Muscle layer of duodenum (tissue), 2 donors: ENCODE measurements around the gene IL1RAP.

Source experiments
- H3K27ac ChIP-seq: one replicate; pipeline ENCODE4 v1.7.0; 2013; ENCODE audit warnings: mild to moderate bottlenecking, low read length
- H3K27me3 ChIP-seq: one replicate; pipeline ENCODE4 v1.7.0; 2013; ENCODE audit warnings: low read depth, mild to moderate bottlenecking, control low read depth, low read length
- H3K36me3 ChIP-seq, 2 donors: one replicate each; pipeline ENCODE4 v1.7.0; 2013; ENCODE audit warnings: low read length in 2 of 2, control low read depth in 1 of 2, mild to moderate bottlenecking in 1 of 2; ENCODE audit not compliant: insufficient read depth in 2 of 2, control insufficient read depth in 1 of 2
- H3K4me1 ChIP-seq, 2 donors: one replicate each; pipeline ENCODE4 v1.7.0; 2013; ENCODE audit warnings: low read length in 2 of 2, mild to moderate bottlenecking in 2 of 2, control low read depth in 1 of 2, moderate library complexity in 1 of 2; ENCODE audit not compliant: insufficient read depth in 2 of 2, control insufficient read depth in 1 of 2
- H3K4me3 ChIP-seq, 2 donors: one replicate each; pipeline ENCODE4 v1.7.0; 2013; ENCODE audit warnings: low read length in 2 of 2, low read depth in 1 of 2, mild to moderate bottlenecking in 1 of 2
- H3K9me3 ChIP-seq, 2 donors: one replicate each; pipeline ENCODE4 v1.7.0; 2013; ENCODE audit warnings: low read length in 2 of 2, control low read depth in 1 of 2, mild to moderate bottlenecking in 1 of 2; ENCODE audit not compliant: control insufficient read depth in 1 of 2
- donor health status: healthy.

IL1RAP gene

DNA sequence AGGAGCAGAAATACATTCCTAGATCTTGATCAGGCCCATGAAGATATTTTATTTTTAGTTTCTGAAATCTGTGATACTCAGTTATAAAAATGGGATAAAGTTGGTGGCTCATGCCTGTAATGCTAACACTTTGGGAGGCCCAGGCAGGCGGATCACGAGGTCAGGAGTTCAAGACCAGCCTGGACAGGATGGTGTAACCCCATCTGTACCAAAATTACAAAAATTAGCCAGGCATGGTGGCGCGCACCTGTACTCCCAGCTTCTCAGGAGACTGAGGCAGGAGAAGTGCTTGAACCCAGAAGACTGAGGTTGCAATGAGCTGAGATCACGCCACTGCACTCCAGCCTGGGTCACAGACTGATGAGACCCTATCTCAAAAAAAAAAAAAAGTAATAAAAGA lies 105.5 kb downstream of the IL1RAP start:
- Histone ChIP-seq H3K27ac (no peak overlapping the region), H3K36me3 (peaks cover 0 to 4% of the 10 kb centered on the region in 2 donors), H3K4me1 (no peaks in the 10 kb centered on the region), H3K27me3 (no peaks in the 10 kb centered on the region), H3K4me3 (no peak overlapping the region), H3K9me3 (no peaks in the 10 kb centered on the region)

GRCh38 chr3:190619761-190620160 lies 105.9 kb downstream of the IL1RAP start:
- no peaks in the 10 kb centered on the region for H3K4me1 ChIP-seq
- no peak overlapping the region for H3K27ac ChIP-seq
- H3K4me3 ChIP-seq = no peak overlapping the region
- peaks cover 0 to 4% of the 10 kb centered on the region in 2 donors for H3K36me3 ChIP-seq
- H3K9me3 ChIP-seq = no peaks in the 10 kb centered on the region
- no peaks in the 10 kb centered on the region for H3K27me3 ChIP-seq

GRCh38 chr3:190620886-190621608 lies 107.2 kb downstream of the IL1RAP start:
- Histone ChIP-seq H3K27me3 (no peaks in the 10 kb centered on the region), H3K27ac (no peak overlapping the region), H3K9me3 (no peaks in the 10 kb centered on the region), H3K4me1 (no peaks in the 10 kb centered on the region), H3K36me3 (peaks cover 0 to 4% of the 10 kb centered on the region in 2 donors), H3K4me3 (no peak overlapping the region)

GRCh38 chr3:190621927-190622326 lies 108.0 kb downstream of the IL1RAP start:
- H3K4me3 ChIP-seq = no peak overlapping the region
- no peaks in the 10 kb centered on the region for H3K27me3 ChIP-seq
- H3K9me3 ChIP-seq = no peaks in the 10 kb centered on the region
- no peak overlapping the region for H3K27ac ChIP-seq
- peaks cover 0 to 4% of the 10 kb centered on the region in 2 donors for H3K36me3 ChIP-seq
- no peaks in the 10 kb centered on the region for H3K4me1 ChIP-seq

- H3K4me3 ChIP-seq = no peak overlapping the region
- H3K9me3 ChIP-seq = no peaks in the 10 kb centered on the region
- no peaks in the 10 kb centered on the region for H3K4me1 ChIP-seq
- H3K27me3 ChIP-seq = no peaks in the 10 kb centered on the region
- peaks cover 0 to 4% of the 10 kb centered on the region in 2 donors for H3K36me3 ChIP-seq
- H3K27ac ChIP-seq = no peak overlapping the region
Measured at GRCh38 chr3:190624282-190624681, 110.4 kb downstream of the IL1RAP start.

- H3K4me3 ChIP-seq = no peak overlapping the region
- H3K4me1 ChIP-seq = no peaks in the 10 kb centered on the region
- no peaks in the 10 kb centered on the region for H3K9me3 ChIP-seq
- peaks cover 0 to 4% of the 10 kb centered on the region in 2 donors for H3K36me3 ChIP-seq
- no peaks in the 10 kb centered on the region for H3K27me3 ChIP-seq
- no peak overlapping the region for H3K27ac ChIP-seq
Measured at GRCh38 chr3:190626951-190627620, 113.2 kb downstream of the IL1RAP start.

DNA sequence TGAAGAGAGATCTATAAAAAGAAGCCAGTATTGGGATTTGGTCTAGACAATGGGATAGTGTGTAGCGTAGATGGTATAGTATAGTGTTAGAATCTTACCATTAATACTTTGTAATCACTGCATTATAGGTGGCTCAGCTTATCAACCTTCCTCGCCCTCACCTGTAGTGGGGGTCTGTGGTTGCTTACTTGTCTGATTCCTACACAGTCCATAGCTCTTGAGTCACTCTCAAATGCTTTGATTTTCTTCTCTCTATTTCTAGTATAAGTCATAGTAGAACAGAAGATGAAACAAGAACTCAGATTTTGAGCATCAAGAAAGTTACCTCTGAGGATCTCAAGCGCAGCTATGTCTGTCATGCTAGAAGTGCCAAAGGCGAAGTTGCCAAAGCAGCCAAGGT lies 115.2 kb downstream of the IL1RAP start:
- Histone ChIP-seq H3K36me3 (no peaks in the 10 kb centered on the region), H3K9me3 (no peaks in the 10 kb centered on the region), H3K27me3 (no peaks in the 10 kb centered on the region), H3K27ac (no peak overlapping the region), H3K4me1 (no peaks in the 10 kb centered on the region), H3K4me3 (no peak overlapping the region)

DNA sequence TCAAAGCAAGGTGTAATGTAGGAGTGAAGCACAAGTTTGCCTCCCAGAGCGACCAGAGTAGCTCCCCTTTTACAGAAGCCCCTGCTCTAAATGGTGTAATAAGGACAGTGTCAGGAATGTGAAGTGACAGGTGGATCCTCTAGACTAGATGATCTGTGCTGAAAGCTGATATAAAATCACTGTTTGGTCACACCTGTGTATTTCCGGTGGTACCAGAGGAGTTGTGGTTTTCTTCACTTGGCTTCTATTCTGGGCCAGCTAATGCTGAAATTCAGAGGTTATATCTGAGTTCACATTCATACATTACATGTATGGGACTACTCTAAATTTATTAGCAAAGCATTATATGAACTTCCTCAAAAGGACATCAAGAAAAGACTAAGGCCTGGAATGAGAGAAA lies 117.4 kb downstream of the IL1RAP start:
- no peaks in the 10 kb centered on the region for H3K4me1 ChIP-seq
- H3K36me3 ChIP-seq = no peaks in the 10 kb centered on the region

DNA sequence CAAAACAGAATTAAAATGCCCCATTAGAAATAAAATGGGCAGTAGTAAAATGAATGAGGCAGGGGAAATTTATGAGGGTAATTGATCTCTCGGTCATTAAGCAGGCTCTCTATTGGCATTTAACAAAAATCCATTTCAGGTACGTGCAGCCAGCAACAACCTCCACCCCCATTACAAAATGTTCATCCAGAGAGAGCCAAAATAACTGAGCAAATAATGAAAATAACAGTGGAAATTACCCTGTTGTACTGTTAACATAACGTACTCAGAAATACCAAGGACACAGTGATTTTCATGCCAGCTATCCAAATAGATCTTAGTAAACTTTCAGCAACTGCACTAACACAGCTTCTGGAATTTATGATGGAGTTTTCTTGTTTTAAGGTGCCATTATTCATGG lies 127.7 kb downstream of the IL1RAP start:
- no peak overlapping the region for H3K4me3 ChIP-seq
- no peaks in the 10 kb centered on the region for H3K4me1 ChIP-seq
- no peaks in the 10 kb centered on the region for H3K9me3 ChIP-seq
- H3K27me3 ChIP-seq = no peaks in the 10 kb centered on the region
- no peaks in the 10 kb centered on the region for H3K36me3 ChIP-seq
- no peak overlapping the region for H3K27ac ChIP-seq

More for the DNA sequence above, 117.4 kb downstream of the IL1RAP start:
- Histone ChIP-seq H3K27me3 (no peaks in the 10 kb centered on the region), H3K9me3 (no peaks in the 10 kb centered on the region), H3K4me3 (no peak overlapping the region), H3K27ac (no peak overlapping the region)

GRCh38 chr3:190642016-190642415 lies 128.1 kb downstream of the IL1RAP start:
- Histone ChIP-seq H3K27ac (no peak overlapping the region), H3K9me3 (no peaks in the 10 kb centered on the region), H3K4me3 (no peak overlapping the region), H3K36me3 (no peaks in the 10 kb centered on the region), H3K27me3 (no peaks in the 10 kb centered on the region), H3K4me1 (no peaks in the 10 kb centered on the region)

DNA sequence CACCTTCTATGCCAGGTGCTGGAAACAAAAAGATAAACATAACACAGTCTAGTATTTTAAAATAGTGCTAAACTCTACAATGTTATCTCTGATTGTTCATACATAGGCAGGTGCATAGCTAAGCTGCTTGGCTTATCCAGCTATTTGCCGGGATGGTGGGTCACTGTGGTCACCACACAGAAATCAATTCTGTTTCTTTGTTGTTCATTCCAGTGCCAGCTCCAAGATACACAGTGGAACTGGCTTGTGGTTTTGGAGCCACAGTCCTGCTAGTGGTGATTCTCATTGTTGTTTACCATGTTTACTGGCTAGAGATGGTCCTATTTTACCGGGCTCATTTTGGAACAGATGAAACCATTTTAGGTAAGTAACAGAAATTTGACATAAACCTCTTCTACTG lies 130.2 kb downstream of the IL1RAP start:
- H3K4me3 ChIP-seq = no peak overlapping the region
- no peaks in the 10 kb centered on the region for H3K4me1 ChIP-seq
- no peaks in the 10 kb centered on the region for H3K27me3 ChIP-seq
- peaks cover 0 to 8% of the 10 kb centered on the region in 2 donors for H3K36me3 ChIP-seq
- H3K9me3 ChIP-seq = no peaks in the 10 kb centered on the region
- no peak overlapping the region for H3K27ac ChIP-seq
